Astrocyte (in vitro differentiated cells and primary cell): ENCODE results near the gene ARID3C. TPM values are rescaled to one million over a fixed set of nuclear protein-coding genes. Genes with fewer than 3 reads are reported as not detected.

Source experiments
- DNase-seq: peaks from one replicate; pipeline ENCODE4 v3.0.0-alpha.2; 2010; ENCODE audit warnings: low read depth
- FAIRE-seq: peaks from 2 replicates; lab custom pipeline; 2011; peaks lifted over from hg19 to GRCh38; lab: Jason Lieb, UNC
- H2AFZ ChIP-seq: 2 replicates; pipeline ENCODE4 v1.6.0; 2012; ENCODE audit warnings: low read depth, low read length, inconsistent platforms
- H3K27ac ChIP-seq: 2 replicates; pipeline ENCODE4 v1.5.1; 2011; ENCODE audit warnings: low read depth, low read length, inconsistent platforms
- H3K27me3 ChIP-seq: 2 replicates; pipeline ENCODE4 v1.6.0; 2011; ENCODE audit warnings: low read length, inconsistent platforms; ENCODE audit not compliant: insufficient read depth
- H3K36me3 ChIP-seq: 2 replicates; pipeline ENCODE4 v1.5.1; 2011; ENCODE audit warnings: low read length, inconsistent platforms; ENCODE audit not compliant: insufficient read depth
- H3K4me1 ChIP-seq: 2 replicates; pipeline ENCODE4 v1.5.1; 2011; ENCODE audit warnings: low read length, inconsistent platforms; ENCODE audit not compliant: insufficient read depth
- H3K4me2 ChIP-seq: 2 replicates; pipeline ENCODE4 v1.6.0; 2012; ENCODE audit warnings: low read length, inconsistent platforms
- H3K4me3 ChIP-seq: 2 replicates; pipeline ENCODE4 v1.5.1; 2011; ENCODE audit warnings: low read depth, mild to moderate bottlenecking, low read length, inconsistent platforms; ENCODE audit not compliant: insufficient read depth
- H3K79me2 ChIP-seq: 2 replicates; pipeline ENCODE4 v1.6.0; 2012; ENCODE audit warnings: mild to moderate bottlenecking, low read length, inconsistent platforms; ENCODE audit not compliant: insufficient read depth
- H3K9ac ChIP-seq: 2 replicates; pipeline ENCODE4 v1.6.0; 2012; ENCODE audit warnings: mild to moderate bottlenecking, low read length, inconsistent platforms
- H3K9me3 ChIP-seq: 2 replicates; pipeline ENCODE4 v1.5.1; 2012; ENCODE audit warnings: low read depth, mild to moderate bottlenecking, low read length, inconsistent platforms; ENCODE audit not compliant: insufficient read depth
- H4K20me1 ChIP-seq: 2 replicates; pipeline ENCODE4 v1.6.0; 2012; ENCODE audit warnings: low read length, inconsistent platforms; ENCODE audit not compliant: insufficient read depth
- H3K27ac Mint-ChIP-seq: one replicate; pipeline ENCODE4 v1.8.0; 2021; ENCODE audit warnings: mild to moderate bottlenecking, mixed read lengths; ENCODE audit not compliant: unreplicated experiment
- H3K27me3 Mint-ChIP-seq: one replicate; pipeline ENCODE4 v1.8.0; 2021; ENCODE audit warnings: low read depth, mixed read lengths; ENCODE audit not compliant: unreplicated experiment
- H3K36me3 Mint-ChIP-seq: one replicate; pipeline ENCODE4 v1.8.0; 2021; ENCODE audit warnings: low read depth, mixed read lengths; ENCODE audit not compliant: unreplicated experiment
- H3K4me1 Mint-ChIP-seq: one replicate; pipeline ENCODE4 v1.8.0; 2021; ENCODE audit warnings: low read depth, mixed read lengths; ENCODE audit not compliant: unreplicated experiment
- H3K4me3 Mint-ChIP-seq: one replicate; pipeline ENCODE4 v1.8.0; 2021; ENCODE audit warnings: mild to moderate bottlenecking, moderate library complexity, mixed read lengths; ENCODE audit not compliant: unreplicated experiment
- H3K9me3 Mint-ChIP-seq: one replicate; pipeline ENCODE4 v1.8.0; 2021; ENCODE audit warnings: mild to moderate bottlenecking, mixed read lengths; ENCODE audit not compliant: unreplicated experiment
- CTCF ChIP-seq: IDR thresholded peaks from 2 replicates; pipeline ENCODE4 v1.5.1; 2011; ENCODE audit warnings: low read depth, mild to moderate bottlenecking, inconsistent platforms, low read length, moderate library complexity; ENCODE audit not compliant: insufficient read depth
- EZH2 ChIP-seq: IDR thresholded peaks from 2 replicates; pipeline ENCODE4 v1.6.1; 2012; ENCODE audit warnings: mild to moderate bottlenecking, low read length, inconsistent platforms; ENCODE audit not compliant: insufficient read depth
- total RNA-seq: library from RNA; stranded (reverse); gene quantifications from 2 replicates; pipeline ENCODE4 v1.2.1, GENCODE V29; 2021

Gene ARID3C
- total RNA-seq, 1 donor from 2014 or later: 0.16 TPM

GRCh38 chr9:34581318-34581717, 47.5 kb downstream of the ARID3C start:
- DNase-seq: no peak
- Histone ChIP-seq H2AFZ (no peak overlapping the region), H3K9ac (no peak overlapping the region), H3K4me3 (no peak overlapping the region), H3K27me3 (peaks cover 78% of the 10 kb centered on the region), H3K27ac (no peak overlapping the region), H3K36me3 (no peaks in the 10 kb centered on the region), H3K4me2 (no peak overlapping the region), H3K79me2 (no peaks in the 10 kb centered on the region), H4K20me1 (peaks cover 14% of the 10 kb centered on the region), H3K9me3 (no peaks in the 10 kb centered on the region), H3K4me1 (peaks cover 4% of the 10 kb centered on the region)
- no peak overlapping the region for H3K4me3 Mint-ChIP-seq
- H3K27ac Mint-ChIP-seq: no peak overlapping the region
- H3K36me3 Mint-ChIP-seq: no peaks in the 10 kb centered on the region
- H3K27me3 Mint-ChIP-seq: peaks cover 54% of the 10 kb centered on the region
- TF ChIP-seq EZH2 (no peak), CTCF (no peak)
- peaks cover 7% of the 10 kb centered on the region for H3K9me3 Mint-ChIP-seq
- H3K4me1 Mint-ChIP-seq: peaks cover 18% of the 10 kb centered on the region
- FAIRE-seq: no peak

- no peaks in the 10 kb centered on the region for H3K9me3 ChIP-seq
- H2AFZ ChIP-seq: no peak overlapping the region
- TF ChIP-seq EZH2 (no peak), CTCF (no peak)
- peaks cover 15% of the 10 kb centered on the region for H4K20me1 ChIP-seq
- H3K36me3 ChIP-seq: no peaks in the 10 kb centered on the region
- Mint-ChIP-seq H3K36me3 (no peaks in the 10 kb centered on the region), H3K27ac (no peak overlapping the region), H3K4me1 (peaks cover 25% of the 10 kb centered on the region), H3K9me3 (peaks cover 5% of the 10 kb centered on the region), H3K4me3 (no peak overlapping the region), H3K27me3 (peaks cover 48% of the 10 kb centered on the region)
- no peak overlapping the region for H3K4me2 ChIP-seq
- no peak overlapping the region for H3K9ac ChIP-seq
- peaks cover 75% of the 10 kb centered on the region for H3K27me3 ChIP-seq
- H3K4me3 ChIP-seq: no peak overlapping the region
- FAIRE-seq (no peak), DNase-seq (no peak)
- H3K27ac ChIP-seq: no peak overlapping the region
- H3K4me1 ChIP-seq: peaks cover 4% of the 10 kb centered on the region
- H3K79me2 ChIP-seq: no peaks in the 10 kb centered on the region
Measured at GRCh38 chr9:34580358-34580757, 48.5 kb downstream of the ARID3C start.

GRCh38 chr9:34579808-34580163, 49.1 kb downstream of the ARID3C start:
- peaks cover 15% of the 10 kb centered on the region for H4K20me1 ChIP-seq
- H3K27me3 ChIP-seq: peaks cover 69% of the 10 kb centered on the region
- FAIRE-seq: no peak
- H3K27ac ChIP-seq: no peak overlapping the region
- H3K27ac Mint-ChIP-seq: no peak overlapping the region
- no peak overlapping the region for H3K9ac ChIP-seq
- peaks cover 4% of the 10 kb centered on the region for H3K4me1 ChIP-seq
- H3K4me1 Mint-ChIP-seq: peaks cover 25% of the 10 kb centered on the region
- TF ChIP-seq CTCF (no peak), EZH2 (no peak)
- H2AFZ ChIP-seq: no peak overlapping the region
- no peak overlapping the region for H3K4me2 ChIP-seq
- H3K79me2 ChIP-seq: no peaks in the 10 kb centered on the region
- no peaks in the 10 kb centered on the region for H3K36me3 ChIP-seq
- H3K9me3 ChIP-seq: no peaks in the 10 kb centered on the region
- no peak overlapping the region for H3K4me3 Mint-ChIP-seq
- peaks cover 42% of the 10 kb centered on the region for H3K27me3 Mint-ChIP-seq
- peaks cover 2% of the 10 kb centered on the region for H3K9me3 Mint-ChIP-seq
- H3K36me3 Mint-ChIP-seq: no peaks in the 10 kb centered on the region
- no peak overlapping the region for H3K4me3 ChIP-seq
- no peak for DNase-seq
